ENCODE measurements around the gene RPL13A.

The RPL13A gene

DNA sequence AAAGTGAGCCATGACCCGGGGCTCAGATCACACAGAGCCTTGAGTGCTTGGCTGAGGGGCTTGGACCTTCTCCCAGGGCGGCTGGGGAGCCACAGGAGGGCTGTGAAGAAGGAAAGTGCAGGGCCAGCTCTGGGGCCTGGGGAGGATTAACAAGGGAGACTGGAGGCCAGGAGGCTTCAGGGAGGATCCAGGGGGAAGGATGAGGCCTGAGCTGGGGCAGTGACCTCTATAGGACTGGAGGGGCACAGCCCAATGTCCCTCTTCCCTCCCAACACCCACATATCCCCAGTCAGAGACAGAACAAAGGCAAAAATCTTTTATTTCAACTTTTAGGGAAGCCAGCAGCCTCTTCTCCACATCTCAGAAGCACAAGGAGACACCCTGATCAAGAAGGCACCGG, 41.4 kb upstream of the RPL13A start:
- Histone ChIP-seq H3K9ac (ENCODE audit: low read depth, low read length, poor library complexity, severe bottlenecking) (no peak overlapping the region), H3F3A (ENCODE audit: low read depth) (peaks cover 8% of the 10 kb centered on the region; the same call in 1 of the 2 replicates), H3K4me3 (ENCODE audit: low read length, poor library complexity, severe bottlenecking) (no peak overlapping the region), H4K20me1 (ENCODE audit: insufficient read depth, low read length, poor library complexity, severe bottlenecking) (peaks cover 22% of the 10 kb centered on the region), H3K9me3 (ENCODE audit: insufficient read depth, low read depth, low read length) (no peaks in the 10 kb centered on the region), H3K4me2 (ENCODE audit: low read depth, low read length, poor library complexity, severe bottlenecking) (no peak overlapping the region), H3K4me1 (ENCODE audit: insufficient read depth, low read length, poor library complexity, severe bottlenecking) (peaks cover 20% of the 10 kb centered on the region), H3K9me2 (replicated peaks; ENCODE audit: low read depth, low read length) (no peaks in the 10 kb centered on the region), H3K36me3 (ENCODE audit: insufficient read depth, low read length) (no peaks in the 10 kb centered on the region; the same call in 1 of the 2 replicates), H3K27me3 (ENCODE audit: insufficient read depth, low read length, poor library complexity, severe bottlenecking) (no peaks in the 10 kb centered on the region), H2AFZ (ENCODE audit: low read length) (no peak overlapping the region), H3K79me2 (ENCODE audit: insufficient read depth, low read length) (peaks cover 33% of the 10 kb centered on the region)
- TF ChIP-seq, protein P1, sequence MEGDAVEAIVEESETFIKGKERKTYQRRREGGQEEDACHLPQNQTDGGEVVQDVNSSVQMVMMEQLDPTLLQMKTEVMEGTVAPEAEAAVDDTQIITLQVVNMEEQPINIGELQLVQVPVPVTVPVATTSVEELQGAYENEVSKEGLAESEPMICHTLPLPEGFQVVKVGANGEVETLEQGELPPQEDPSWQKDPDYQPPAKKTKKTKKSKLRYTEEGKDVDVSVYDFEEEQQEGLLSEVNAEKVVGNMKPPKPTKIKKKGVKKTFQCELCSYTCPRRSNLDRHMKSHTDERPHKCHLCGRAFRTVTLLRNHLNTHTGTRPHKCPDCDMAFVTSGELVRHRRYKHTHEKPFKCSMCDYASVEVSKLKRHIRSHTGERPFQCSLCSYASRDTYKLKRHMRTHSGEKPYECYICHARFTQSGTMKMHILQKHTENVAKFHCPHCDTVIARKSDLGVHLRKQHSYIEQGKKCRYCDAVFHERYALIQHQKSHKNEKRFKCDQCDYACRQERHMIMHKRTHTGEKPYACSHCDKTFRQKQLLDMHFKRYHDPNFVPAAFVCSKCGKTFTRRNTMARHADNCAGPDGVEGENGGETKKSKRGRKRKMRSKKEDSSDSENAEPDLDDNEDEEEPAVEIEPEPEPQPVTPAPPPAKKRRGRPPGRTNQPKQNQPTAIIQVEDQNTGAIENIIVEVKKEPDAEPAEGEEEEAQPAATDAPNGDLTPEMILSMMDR (conservative IDR thresholded peaks at IDR 0.05; ENCODE audit: low read length), result no peak
- TF ChIP-seq EZH2phosphoT487 (IDR thresholded peaks at IDR 0.05; ENCODE audit: borderline replicate concordance), result no peak

DNA sequence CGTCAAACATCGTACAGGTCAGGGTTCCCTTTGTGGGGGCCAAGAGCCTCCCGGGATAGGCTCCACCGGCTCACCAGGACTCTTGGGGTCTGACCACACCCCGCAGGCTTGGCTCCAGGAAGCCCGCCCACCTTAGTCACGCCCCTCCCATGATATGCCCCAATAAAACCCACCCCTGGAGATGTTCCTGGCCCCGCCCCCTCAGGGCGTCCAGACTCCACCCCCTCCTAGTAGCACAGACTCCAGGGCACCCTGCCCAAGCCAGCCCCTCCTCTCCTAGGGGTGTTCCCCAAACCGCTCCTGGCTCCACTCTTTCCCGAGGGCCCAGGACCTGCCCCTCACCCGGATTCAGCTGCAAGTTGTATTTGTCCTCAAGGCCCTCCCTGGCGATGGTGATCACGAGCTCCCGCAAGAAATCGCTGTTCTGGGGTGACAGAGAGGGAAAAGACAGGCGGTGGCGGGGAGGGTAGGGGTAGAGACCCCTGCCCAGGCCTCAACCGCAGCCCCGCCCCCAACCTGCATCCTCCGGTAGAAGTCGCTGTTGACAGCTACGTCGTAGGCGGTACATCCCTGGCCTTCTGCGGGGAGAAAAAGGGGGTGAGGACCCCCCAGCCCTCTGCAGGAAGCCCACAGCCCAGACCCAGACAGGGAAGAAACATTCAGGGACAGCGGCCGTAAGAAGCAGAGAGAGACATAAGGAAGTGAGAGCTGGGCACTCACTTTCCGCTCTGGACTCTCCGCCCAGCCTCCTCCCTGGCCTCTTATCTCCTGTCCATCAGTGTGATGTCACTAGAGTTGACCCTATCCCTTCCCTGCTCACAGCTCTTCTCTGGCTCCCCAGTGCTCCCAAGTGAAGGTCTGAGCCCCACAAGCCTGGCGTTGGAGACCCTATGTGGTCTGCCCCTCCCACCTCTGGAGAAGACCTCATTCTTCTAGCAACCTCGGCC, 39.6 kb upstream of the RPL13A start:
- Histone ChIP-seq H3K36me3 (ENCODE audit: insufficient read depth, low read length) (no peaks in the 10 kb centered on the region; the same call in 1 of the 2 replicates), H3K9me2 (replicated peaks; ENCODE audit: low read depth, low read length) (no peaks in the 10 kb centered on the region), H3K4me2 (ENCODE audit: low read depth, low read length, poor library complexity, severe bottlenecking) (peak overlapping the region; percentile 8), H3K9ac (ENCODE audit: low read depth, low read length, poor library complexity, severe bottlenecking) (no peak overlapping the region), H3K9me3 (ENCODE audit: insufficient read depth, low read depth, low read length) (no peaks in the 10 kb centered on the region), H3F3A (ENCODE audit: low read depth) (peaks cover 8% of the 10 kb centered on the region; the same call in 1 of the 2 replicates), H3K4me1 (ENCODE audit: insufficient read depth, low read length, poor library complexity, severe bottlenecking) (peaks cover 19% of the 10 kb centered on the region), H3K4me3 (ENCODE audit: low read length, poor library complexity, severe bottlenecking) (no peak overlapping the region), H3K27me3 (ENCODE audit: insufficient read depth, low read length, poor library complexity, severe bottlenecking) (no peaks in the 10 kb centered on the region), H2AFZ (ENCODE audit: low read length) (no peak overlapping the region), H3K79me2 (ENCODE audit: insufficient read depth, low read length) (peaks cover 40% of the 10 kb centered on the region), H4K20me1 (ENCODE audit: insufficient read depth, low read length, poor library complexity, severe bottlenecking) (peaks cover 22% of the 10 kb centered on the region)
- no peak for TF ChIP-seq EZH2phosphoT487 (IDR thresholded peaks at IDR 0.05; ENCODE audit: borderline replicate concordance)
- TF ChIP-seq, protein P1 (conservative IDR thresholded peaks at IDR 0.05; ENCODE audit: low read length), result no peak

DNA sequence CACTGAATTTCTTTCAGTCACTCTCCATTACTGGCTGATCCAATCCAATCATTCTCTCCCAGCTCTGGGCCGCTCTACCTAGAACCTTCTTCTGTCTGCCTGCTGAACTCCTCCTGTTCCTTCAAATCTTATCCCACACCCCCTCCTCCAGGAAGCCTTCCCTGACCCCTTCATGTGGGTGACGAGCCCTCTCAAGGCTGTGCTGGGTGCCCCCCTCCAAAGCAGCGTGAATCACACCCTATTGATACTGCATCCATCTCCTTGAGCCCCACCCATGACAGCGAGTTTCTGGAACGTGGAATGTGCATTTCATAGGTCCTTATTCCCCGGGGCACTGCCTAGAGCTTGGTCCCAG, 39.0 kb upstream of the RPL13A start:
- Histone ChIP-seq H3K9ac (ENCODE audit: low read depth, low read length, poor library complexity, severe bottlenecking) (no peak overlapping the region), H3K4me3 (ENCODE audit: low read length, poor library complexity, severe bottlenecking) (no peak overlapping the region), H2AFZ (ENCODE audit: low read length) (no peak overlapping the region), H3K9me3 (ENCODE audit: insufficient read depth, low read depth, low read length) (no peaks in the 10 kb centered on the region), H3K36me3 (ENCODE audit: insufficient read depth, low read length) (no peaks in the 10 kb centered on the region; the same call in 1 of the 2 replicates), H3K9me2 (replicated peaks; ENCODE audit: low read depth, low read length) (no peaks in the 10 kb centered on the region), H3F3A (ENCODE audit: low read depth) (peaks cover 8% of the 10 kb centered on the region; the same call in 1 of the 2 replicates), H3K4me2 (ENCODE audit: low read depth, low read length, poor library complexity, severe bottlenecking) (peak overlapping the region; percentile 8), H4K20me1 (ENCODE audit: insufficient read depth, low read length, poor library complexity, severe bottlenecking) (peaks cover 22% of the 10 kb centered on the region), H3K79me2 (ENCODE audit: insufficient read depth, low read length) (peaks cover 40% of the 10 kb centered on the region), H3K4me1 (ENCODE audit: insufficient read depth, low read length, poor library complexity, severe bottlenecking) (peaks cover 19% of the 10 kb centered on the region), H3K27me3 (ENCODE audit: insufficient read depth, low read length, poor library complexity, severe bottlenecking) (no peaks in the 10 kb centered on the region)
- no peak for TF ChIP-seq EZH2phosphoT487 (IDR thresholded peaks at IDR 0.05; ENCODE audit: borderline replicate concordance)
- TF ChIP-seq, protein P1 (conservative IDR thresholded peaks at IDR 0.05; ENCODE audit: low read length), result no peak
